GM12873 (cell line): ENCODE results near the gene FAM76A.
A peak's percentile ranks its signal among the peaks of the same experiment; 100 is the strongest.

Source experiments
- TF ChIP-seq, protein P1 (sequence below): IDR thresholded peaks from 2 replicates; pipeline ENCODE4 v1.5.1; 2012; ENCODE audit warnings: low read depth, mild to moderate bottlenecking, moderate library complexity, low read length, control low read depth; ENCODE audit not compliant: insufficient read depth; ENCODE audit errors: missing control alignments

The FAM76A gene

DNA sequence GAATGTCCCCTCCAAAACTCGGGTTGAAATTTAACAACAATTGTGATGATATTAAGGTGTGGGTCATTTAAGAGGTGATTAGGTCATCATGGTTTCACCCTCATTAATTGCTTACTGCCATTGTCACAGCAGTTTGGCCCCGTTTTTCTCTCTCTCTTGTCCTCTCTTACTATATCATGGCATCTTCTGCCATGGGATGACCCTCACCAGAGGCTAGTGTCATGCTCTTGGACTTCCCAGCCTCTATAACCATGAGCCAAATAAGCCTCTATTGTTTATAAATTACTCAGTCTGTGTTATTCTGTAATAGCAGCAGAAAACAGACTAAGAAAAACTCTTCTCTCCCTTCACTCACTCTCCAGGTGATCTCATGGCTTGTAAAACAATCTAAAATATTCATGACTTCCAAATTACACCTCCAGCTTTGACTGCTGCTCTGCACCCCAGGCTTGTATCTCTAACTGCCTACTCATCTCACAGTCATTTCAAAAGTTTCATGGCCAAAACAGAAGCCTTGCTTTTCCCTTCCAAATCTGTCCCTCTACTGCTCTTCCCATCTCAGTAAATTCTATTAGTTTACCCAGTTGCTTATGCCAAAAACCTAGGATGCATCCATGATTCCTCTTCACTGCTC lies 9.4 kb upstream of the FAM76A start:
- TF ChIP-seq, protein P1, sequence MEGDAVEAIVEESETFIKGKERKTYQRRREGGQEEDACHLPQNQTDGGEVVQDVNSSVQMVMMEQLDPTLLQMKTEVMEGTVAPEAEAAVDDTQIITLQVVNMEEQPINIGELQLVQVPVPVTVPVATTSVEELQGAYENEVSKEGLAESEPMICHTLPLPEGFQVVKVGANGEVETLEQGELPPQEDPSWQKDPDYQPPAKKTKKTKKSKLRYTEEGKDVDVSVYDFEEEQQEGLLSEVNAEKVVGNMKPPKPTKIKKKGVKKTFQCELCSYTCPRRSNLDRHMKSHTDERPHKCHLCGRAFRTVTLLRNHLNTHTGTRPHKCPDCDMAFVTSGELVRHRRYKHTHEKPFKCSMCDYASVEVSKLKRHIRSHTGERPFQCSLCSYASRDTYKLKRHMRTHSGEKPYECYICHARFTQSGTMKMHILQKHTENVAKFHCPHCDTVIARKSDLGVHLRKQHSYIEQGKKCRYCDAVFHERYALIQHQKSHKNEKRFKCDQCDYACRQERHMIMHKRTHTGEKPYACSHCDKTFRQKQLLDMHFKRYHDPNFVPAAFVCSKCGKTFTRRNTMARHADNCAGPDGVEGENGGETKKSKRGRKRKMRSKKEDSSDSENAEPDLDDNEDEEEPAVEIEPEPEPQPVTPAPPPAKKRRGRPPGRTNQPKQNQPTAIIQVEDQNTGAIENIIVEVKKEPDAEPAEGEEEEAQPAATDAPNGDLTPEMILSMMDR, result no peak

DNA sequence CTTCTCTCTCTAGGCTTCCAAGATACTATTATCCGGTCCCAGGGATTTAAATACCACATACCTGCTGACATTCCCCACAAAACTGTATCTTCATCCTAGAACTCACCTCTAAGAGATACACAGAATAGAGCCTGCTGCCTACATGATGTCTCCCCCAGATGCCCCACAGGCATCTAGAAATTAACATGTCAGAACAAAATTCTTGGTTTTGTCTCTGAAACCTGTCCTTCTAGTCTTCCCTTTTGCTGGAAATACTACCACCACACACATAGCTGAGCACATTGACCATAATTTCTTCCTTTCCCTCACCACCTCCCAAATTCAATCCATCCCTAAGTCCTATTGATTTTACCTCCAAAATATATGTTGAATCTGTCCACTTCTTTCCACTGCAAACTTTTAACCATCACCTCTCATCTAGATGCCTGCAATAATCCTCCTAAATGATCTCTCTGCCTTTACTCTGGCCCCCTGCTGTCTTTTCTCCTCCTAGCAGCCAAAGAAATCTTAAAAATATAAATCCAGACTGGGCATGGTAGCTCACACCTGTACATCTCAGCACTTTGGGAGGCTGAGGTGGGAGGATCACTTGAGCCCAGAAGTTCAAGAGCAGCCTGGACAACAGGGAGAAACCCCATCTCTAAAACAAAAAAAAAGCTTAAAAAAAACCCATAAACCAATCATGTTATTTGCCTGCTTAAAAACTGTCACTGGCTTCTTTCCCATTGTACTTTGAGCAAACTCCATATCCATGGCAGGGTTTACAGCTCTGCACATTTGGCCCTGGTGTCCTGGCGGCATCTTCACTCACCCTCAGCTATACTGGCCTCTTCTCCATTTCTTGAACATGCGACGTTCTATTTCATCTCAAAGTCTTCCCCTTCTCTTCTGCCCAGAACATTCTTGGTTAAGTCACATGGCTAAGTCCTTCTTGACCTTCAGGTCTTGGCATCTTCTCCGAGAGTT lies 6.2 kb upstream of the FAM76A start:
- TF ChIP-seq, protein P1, result peak; percentile 41

DNA sequence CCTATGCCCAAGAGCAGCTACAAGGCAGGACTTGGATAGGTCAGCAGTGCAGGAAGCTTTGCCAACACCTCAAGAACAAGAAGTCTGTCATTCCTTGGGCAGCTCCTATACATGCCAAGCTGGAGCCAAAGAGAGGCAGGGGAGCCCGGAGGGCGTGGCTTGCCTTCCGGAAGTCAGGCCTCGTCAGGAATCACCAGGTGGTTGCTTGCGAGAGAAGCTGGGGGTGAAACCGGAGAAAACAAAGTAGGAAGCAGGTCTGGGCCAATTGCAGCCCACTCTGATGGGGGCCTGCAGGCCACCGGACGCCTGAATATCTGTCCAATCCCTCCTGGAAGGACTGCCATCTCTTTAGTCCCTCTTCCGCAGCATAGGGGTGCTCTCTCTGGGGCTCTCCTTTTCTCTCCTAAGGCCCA lies 794 bp upstream of the FAM76A start:
- TF ChIP-seq, protein P1, result no peak

DNA sequence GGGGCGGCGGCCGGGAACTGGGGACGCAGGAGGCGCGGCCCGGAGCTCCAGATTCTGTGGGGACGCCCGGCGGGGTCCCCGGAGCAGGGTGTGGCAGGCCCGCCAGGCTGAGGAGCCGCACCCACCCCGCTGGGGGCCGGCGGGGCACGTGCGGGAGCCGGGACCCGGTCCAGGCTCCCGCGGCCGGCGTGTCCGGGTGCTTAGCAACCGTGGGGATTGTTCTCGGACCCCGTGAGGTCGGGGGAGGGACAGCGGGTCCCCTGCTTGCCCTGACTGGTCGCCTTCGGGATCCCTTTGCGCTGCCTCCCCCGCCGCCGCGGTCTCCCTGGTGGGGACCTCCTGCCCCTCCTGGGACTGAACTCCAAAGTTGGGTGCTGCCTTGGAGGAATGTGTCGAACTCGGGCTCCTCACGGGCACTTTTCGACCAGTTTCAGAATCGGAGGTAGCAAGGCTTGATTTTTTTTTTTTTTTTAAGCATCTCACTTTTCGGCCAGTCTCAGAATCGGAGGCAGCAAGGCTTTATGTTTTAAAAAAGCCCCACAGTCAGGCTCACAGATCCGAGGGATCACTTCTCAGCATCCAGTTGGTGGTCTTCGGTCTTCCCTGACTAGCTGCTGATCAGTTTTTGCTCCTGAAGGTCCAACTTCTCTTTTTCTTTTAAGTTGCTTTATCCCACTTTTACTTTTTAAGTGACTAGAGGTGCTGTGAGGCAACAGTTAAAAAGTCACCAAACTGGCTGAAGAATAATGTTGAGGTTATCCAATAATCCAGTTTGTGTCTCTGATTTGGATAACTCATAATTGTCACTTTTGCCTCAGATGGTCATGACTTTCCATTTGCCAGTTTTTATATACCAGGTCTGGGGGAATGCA lies 648 bp downstream of the FAM76A start:
- TF ChIP-seq, protein P1, result no peak

DNA sequence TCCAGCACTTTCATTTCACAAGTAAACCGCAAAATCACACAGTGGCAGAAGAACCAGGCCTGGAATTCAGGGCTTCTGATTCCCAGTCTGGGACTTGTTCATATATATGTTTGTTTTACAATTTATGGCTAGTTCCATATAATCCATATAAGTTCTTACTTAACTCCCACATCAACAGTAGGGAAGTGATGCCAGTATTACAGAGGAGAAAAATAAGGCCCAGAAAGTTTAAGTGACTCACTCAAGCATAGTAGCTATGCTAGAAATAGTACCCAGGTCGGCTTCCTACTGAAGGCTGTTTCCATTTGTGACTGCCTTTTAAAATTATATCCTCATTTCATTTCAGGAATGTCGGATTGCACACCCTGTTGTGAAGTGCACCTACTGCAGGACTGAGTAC lies 1.4 kb downstream of the FAM76A start:
- TF ChIP-seq, protein P1, result no peak

DNA sequence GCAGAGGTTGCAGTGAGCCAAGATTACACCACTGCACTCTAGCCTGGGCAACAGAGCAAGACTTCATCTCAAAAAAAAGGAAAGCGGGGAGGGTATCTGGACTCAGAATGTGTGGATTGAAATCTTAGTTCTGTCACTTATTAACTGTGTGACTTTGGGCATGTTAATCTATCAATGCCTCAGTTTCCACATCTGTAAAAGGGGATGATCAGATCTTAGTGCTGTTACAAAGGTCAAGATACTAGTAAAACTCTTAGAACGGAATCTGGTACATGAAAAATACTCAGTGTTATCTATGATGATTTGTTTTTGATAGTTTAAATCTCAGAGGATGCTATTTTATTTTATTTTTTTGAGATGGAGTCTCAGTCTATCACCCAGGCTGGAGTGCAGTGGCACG lies 10.5 kb downstream of the FAM76A start:
- TF ChIP-seq, protein P1, result no peak

DNA sequence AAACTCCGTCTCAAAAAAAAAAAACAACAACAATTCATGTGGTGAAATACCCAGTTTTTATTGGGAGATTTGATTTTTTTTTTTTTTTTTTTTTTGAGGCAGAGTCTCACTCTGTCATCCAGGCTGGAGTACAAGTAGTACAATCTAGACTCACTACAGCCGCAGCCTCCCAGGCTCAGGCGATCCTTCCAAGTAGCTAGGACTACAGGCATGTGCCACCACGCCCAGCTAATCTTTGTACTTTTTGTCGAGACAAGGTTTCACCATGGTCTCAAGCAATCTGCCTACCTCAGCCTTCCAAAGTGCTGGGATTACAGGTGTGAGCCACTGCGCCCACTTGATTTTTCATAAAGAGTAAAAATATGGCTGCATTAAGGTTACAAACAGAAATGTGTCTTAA lies 15.4 kb downstream of the FAM76A start:
- TF ChIP-seq, protein P1, result no peak
